Immature natural killer cell (primary cell): ENCODE data around the gene CXCL17. TPM values are rescaled to one million over a fixed set of nuclear protein-coding genes. Genes with fewer than 3 reads are reported as not detected.

Experiments
- DNase-seq, 3 donors: peaks; one replicate each; pipeline ENCODE4 v3.0.0; 2022; ENCODE audit warnings: mixed read lengths in 1 of 3
- H3K27ac Mint-ChIP-seq, 6 donors: one replicate each; pipeline ENCODE4 v1.8.0; 2020; ENCODE audit warnings: mixed read lengths in 6 of 6, mild to moderate bottlenecking in 5 of 6, inconsistent platforms in 4 of 6, moderate library complexity in 3 of 6
- H3K27me3 Mint-ChIP-seq, 3 donors: one replicate each; pipeline ENCODE4 v1.8.0; 2020 to 2021; ENCODE audit warnings: low read depth in 3 of 3, mild to moderate bottlenecking in 3 of 3, mixed read lengths in 3 of 3, moderate library complexity in 3 of 3, inconsistent platforms in 1 of 3
- H3K36me3 Mint-ChIP-seq, 3 donors: one replicate each; pipeline ENCODE4 v1.8.0; 2020; ENCODE audit warnings: mixed read lengths in 3 of 3, inconsistent platforms in 2 of 3, mild to moderate bottlenecking in 2 of 3
- H3K4me1 Mint-ChIP-seq, 2 donors: one replicate each; pipeline ENCODE4 v1.8.0; 2020; ENCODE audit warnings: inconsistent platforms in 2 of 2, mild to moderate bottlenecking in 2 of 2, mixed read lengths in 2 of 2, moderate library complexity in 1 of 2
- H3K4me3 Mint-ChIP-seq, 5 donors: one replicate each; pipeline ENCODE4 v1.8.0; 2020; ENCODE audit warnings: mild to moderate bottlenecking in 5 of 5, mixed read lengths in 5 of 5, inconsistent platforms in 3 of 5, moderate library complexity in 3 of 5
- H3K9me3 Mint-ChIP-seq, 6 donors: one replicate each; pipeline ENCODE4 v1.8.0; 2020; ENCODE audit warnings: mild to moderate bottlenecking in 6 of 6, mixed read lengths in 6 of 6, inconsistent platforms in 4 of 6, moderate library complexity in 3 of 6
- polyA plus RNA-seq, 3 donors: library from polyadenylated mRNA; unstranded; fragments of 300-500 nt; fragmentation: Illumina TruSeq; gene quantifications; one replicate each; pipeline ENCODE4 v1.2.3, GENCODE V29; 2021

CXCL17 gene
- polyA plus RNA-seq, 3 donors from 2014 or later: not detected

DNA sequence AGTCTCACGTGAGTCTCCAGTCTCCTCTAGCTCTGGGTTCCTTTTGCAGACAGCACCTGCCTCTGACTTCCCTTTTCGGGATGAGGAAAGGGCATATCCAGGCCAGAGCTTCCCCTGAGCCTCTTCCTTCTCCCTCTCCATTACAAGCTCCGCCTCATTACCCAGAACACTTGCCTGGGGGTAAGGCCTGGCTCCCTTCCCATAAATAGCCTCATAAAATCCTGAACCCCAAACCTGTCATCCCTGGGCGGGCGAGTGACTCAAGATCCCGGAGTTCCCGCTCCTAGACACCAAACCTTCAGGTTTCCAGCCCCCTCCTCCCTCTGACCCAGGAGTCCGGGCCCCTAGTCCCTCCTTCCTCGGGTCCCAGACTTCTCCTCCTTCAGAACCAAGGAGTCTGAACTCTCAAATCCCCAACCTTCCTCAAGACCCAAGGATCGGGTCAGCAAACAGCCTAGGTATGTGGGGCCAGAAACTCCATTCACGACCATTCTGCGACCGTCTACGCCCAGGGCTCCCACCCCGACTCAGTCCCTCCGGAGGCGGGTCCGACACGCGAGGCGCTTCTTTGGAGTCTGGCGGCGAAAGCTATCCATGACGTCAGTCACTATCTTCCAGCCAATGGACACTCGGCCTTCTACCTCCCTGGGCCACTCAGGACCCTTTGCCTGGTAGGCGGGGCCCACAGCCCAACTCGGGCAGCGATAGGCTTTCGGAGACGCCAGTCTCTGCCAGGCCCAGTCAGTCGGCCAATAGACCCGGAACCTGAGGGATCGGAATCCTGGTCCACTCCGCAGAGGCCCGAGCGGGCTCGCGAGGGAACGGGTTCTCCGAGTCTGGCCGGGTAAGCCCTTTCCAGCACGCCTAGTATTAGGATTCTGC, 46.1 kb downstream of the CXCL17 start:
- Mint-ChIP-seq H3K36me3 (peaks cover 0 to 4% (median 0%) of the 10 kb centered on the region in 3 donors), H3K4me3 (peak overlapping the region; percentile 84 to 94 (median 93)), H3K27ac (peak overlapping the region; percentile 84 to 97 (median 93)), H3K9me3 (no peaks in the 10 kb centered on the region), H3K4me1 (peaks cover 36 to 38% of the 10 kb centered on the region in 2 donors), H3K27me3 (peaks cover 0 to 12% (median 5%) of the 10 kb centered on the region in 3 donors)
- DNase-seq: peak; percentile 97 to 98 (median 98)

DNA sequence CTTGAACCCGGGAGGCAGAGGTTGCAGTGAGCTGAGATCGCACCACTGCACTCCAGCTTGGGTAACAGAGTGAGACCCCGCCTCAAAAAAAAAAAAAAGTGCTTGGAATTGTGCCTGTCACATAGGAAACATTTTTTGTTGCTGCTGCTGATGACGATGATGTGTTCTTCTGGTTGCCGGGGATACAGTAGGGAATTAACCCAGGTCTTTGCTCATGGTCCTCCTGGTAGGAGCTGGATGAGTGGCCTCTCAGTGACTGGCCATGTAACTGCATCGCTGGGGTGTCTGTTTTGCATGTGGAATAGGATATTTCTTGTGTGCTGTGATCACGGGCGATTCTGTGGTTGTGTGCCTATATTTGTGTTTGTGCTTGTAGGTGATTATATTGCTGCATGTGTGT, 48.0 kb downstream of the CXCL17 start:
- no peak overlapping the region for H3K4me3 Mint-ChIP-seq

DNA sequence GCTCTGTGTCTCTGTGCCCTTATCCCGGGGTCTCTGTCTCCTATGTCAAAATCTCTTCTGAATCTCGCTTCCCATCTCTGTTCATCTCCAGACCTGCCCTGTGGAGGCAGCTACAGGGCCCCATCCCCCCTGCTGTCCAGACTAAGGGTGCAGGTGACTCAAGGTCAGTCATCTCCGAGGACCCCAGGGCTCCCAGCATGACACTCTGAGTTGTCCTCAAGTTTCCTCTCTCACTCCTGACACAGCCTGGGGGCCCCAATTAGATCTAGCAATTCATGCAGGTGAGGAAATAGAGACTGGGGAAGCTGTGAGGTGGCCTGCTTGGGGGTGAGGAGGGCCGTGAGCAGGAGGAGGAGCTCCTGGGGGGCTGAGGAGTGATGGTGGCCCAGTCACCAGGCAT, 50.6 kb downstream of the CXCL17 start:
- Mint-ChIP-seq H3K9me3 (no peaks in the 10 kb centered on the region), H3K27me3 (peaks cover 6 to 9% (median 7%) of the 10 kb centered on the region in 3 donors), H3K4me3 (no peak overlapping the region), H3K36me3 (peaks cover 0 to 4% (median 0%) of the 10 kb centered on the region in 3 donors), H3K4me1 (peaks cover 9 to 13% of the 10 kb centered on the region in 2 donors), H3K27ac (no peak overlapping the region)
- DNase-seq: no peak

More for the DNA sequence above, 48.0 kb downstream of the CXCL17 start:
- no peaks in the 10 kb centered on the region for H3K9me3 Mint-ChIP-seq
- peaks cover 0 to 4% (median 0%) of the 10 kb centered on the region in 3 donors for H3K36me3 Mint-ChIP-seq
- no peak overlapping the region for H3K27ac Mint-ChIP-seq
- DNase-seq: no peak
- H3K27me3 Mint-ChIP-seq: peaks cover 4 to 14% (median 7%) of the 10 kb centered on the region in 3 donors
- H3K4me1 Mint-ChIP-seq: peaks cover 27 to 29% of the 10 kb centered on the region in 2 donors

DNA sequence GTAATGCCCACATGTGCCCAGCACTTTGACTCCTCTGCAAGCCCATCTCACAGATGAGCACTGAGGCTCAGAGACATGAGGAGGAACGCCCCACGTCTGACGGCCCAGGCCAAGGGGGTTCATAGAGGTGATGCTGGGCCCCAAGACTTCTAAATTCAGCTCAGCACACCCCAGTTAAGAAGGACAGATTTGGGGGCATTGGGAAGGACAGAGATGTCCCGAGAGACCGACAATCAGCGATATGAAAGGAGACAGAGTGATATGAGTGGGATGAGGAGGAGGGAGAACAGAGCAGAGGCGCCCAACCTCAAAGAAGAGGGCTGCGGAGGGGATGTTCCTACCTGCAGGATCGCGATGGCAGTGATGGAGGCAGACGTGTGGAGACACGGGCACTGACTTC, 52.8 kb downstream of the CXCL17 start, which contains the start of gene CNFN:
Gene CNFN (minus strand): TSS at position 399 of the 400 bp plus-strand sequence. CDS start 1,260 bp downstream, outside the sequence.
- peaks cover 0 to 4% (median 0%) of the 10 kb centered on the region in 3 donors for H3K36me3 Mint-ChIP-seq
- H3K27ac Mint-ChIP-seq: no peak within 1 kb of the TSS
- no peak for DNase-seq
- no peaks in the 10 kb centered on the region for H3K9me3 Mint-ChIP-seq
- peaks cover 5 to 7% of the 10 kb centered on the region in 2 donors for H3K4me1 Mint-ChIP-seq
- H3K4me3 Mint-ChIP-seq: peak within 1 kb of the TSS in 1 of 5 donors; percentile 9
- H3K27me3 Mint-ChIP-seq: peaks cover 6 to 12% (median 6%) of the 10 kb centered on the region in 3 donors

DNA sequence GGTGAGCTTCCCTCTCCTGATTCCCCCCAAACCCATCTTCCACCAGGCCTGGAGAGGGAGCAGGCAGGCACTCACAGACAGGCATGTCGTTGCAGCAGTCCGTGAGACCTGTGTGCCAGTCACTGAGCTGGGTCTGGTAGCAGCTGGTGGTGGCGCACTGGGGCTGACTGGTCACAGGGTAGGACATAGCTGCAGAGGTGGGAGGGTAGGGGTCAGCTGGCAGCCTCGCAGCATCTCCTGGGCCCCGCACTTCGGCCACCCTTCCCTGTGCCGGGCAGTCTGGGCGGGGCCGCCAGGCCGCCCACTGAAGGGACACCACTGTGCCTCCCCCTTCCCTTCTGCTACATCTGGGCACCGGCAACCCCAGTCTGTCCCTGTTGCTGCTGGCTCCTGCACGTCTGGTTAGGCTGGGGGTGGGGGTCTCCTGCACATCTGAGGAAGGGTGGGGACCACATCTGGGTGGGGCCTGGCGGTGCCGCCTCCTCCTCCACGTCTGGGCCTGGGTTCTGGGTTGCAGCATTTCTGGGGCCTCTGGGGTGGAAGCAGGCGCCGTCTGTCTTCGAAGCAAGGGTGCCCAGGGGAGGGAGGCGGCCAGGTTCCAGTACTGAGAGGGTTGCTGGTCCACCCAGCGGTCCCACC, 53.8 kb downstream of the CXCL17 start:
- no peak for DNase-seq
- peaks cover 6 to 12% (median 6%) of the 10 kb centered on the region in 3 donors for H3K27me3 Mint-ChIP-seq
- H3K4me1 Mint-ChIP-seq: peaks cover 5 to 7% of the 10 kb centered on the region in 2 donors
- no peak overlapping the region for H3K4me3 Mint-ChIP-seq
- H3K9me3 Mint-ChIP-seq: no peaks in the 10 kb centered on the region
- H3K36me3 Mint-ChIP-seq: peaks cover 0 to 4% (median 0%) of the 10 kb centered on the region in 3 donors
- H3K27ac Mint-ChIP-seq: no peak overlapping the region

DNA sequence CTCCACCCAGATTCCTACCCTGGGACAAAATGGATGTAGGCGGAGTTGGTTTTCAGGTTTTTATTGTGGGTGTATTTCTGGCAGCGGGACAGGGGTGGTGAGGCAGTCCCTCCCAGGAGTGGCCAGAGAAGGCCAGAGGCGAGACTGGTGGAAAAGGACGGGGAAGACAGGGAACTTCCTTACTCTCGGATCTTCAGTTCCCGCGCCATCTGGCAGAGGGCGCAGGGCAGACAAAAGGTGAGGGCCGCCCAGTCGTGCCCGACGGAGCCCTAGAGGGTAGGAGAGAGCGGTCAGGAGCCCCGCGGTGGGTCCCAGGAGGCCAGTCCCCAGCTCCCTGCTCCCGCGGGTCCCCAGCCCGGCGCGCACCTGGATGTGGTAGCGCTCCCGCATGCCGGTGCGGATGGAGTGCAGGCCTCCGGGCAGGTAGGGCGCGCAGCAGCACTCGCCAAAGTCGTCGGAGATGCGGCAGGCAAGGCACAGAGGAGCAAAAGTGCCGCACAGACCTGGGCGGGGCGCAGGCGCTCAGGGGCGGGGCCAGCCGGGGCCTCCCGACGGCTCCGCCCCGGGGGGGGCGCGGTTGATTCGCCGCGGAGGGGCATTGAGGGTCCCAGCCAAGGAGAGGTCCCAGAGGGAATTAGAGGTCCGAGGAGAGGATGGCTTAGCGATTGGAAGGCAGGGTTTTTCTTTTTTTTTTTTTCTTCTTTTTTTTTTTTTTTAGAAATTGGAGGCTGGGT, 55.6 kb downstream of the CXCL17 start:
- peaks cover 5 to 7% of the 10 kb centered on the region in 2 donors for H3K4me1 Mint-ChIP-seq

DNA sequence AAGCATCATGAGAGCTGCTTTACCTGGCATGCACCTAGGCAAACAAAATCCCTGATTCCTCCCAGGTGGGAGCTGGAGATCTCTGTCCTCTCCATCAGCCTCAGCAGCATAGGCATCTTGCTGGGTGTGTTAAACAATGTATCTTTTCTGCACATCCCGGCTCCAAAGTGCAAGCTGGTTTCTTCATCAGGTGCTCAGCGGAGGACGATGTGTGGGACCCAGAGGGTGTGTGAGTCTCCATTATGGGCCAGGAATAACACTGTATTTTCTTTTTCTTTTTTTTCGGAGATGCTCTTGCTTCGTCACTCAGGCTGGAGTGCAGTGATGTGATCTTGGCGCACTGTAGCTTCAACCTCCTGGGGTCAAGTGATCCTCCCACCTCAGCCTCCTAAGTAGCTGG, 62.6 kb downstream of the CXCL17 start:
- DNase-seq: no peak
- no peak overlapping the region for H3K27ac Mint-ChIP-seq
- H3K4me1 Mint-ChIP-seq: no peaks in the 10 kb centered on the region
- H3K36me3 Mint-ChIP-seq: no peaks in the 10 kb centered on the region
- no peaks in the 10 kb centered on the region for H3K9me3 Mint-ChIP-seq
- no peak overlapping the region for H3K4me3 Mint-ChIP-seq
- H3K27me3 Mint-ChIP-seq: peaks cover 0 to 24% (median 2%) of the 10 kb centered on the region in 3 donors

More for the DNA sequence above, 55.6 kb downstream of the CXCL17 start:
- peak overlapping the region in 2 of 6 donors; percentile 53 to 54 for H3K27ac Mint-ChIP-seq
- H3K9me3 Mint-ChIP-seq: no peaks in the 10 kb centered on the region
- peaks cover 0 to 4% (median 0%) of the 10 kb centered on the region in 3 donors for H3K36me3 Mint-ChIP-seq
- H3K4me3 Mint-ChIP-seq: peak overlapping the region; percentile 41 to 89 (median 76)
- DNase-seq: peak; percentile 55 to 61 (median 58)
- peaks cover 6 to 23% (median 6%) of the 10 kb centered on the region in 3 donors for H3K27me3 Mint-ChIP-seq

Other genes with a start within 250 kb of the CXCL17 start
- gene DEDD2, start 225.3 kb downstream of the CXCL17 start, polyA plus RNA-seq: 100 to 1,000 TPM; 154 to 261 (median 173) TPM
- 1 to 10 TPM; 2.9 to 9.1 (median 5.2) TPM for gene ZNF526, start 222.6 kb downstream of the CXCL17 start, polyA plus RNA-seq
- 10 to 100 TPM; 14.2 to 28.3 (median 22.3) TPM for gene GSK3A, start 200.3 kb downstream of the CXCL17 start, polyA plus RNA-seq
- gene ERF, start 187.8 kb downstream of the CXCL17 start, polyA plus RNA-seq: 1 to 10 TPM in 2 of 3 donors, under 1 TPM in 1; 0.24 to 3.4 (median 2.3) TPM
- 1 to 10 TPM in 1 of 3 donors, under 1 TPM in 1, not detected in 1; 0.52 to 2.9 TPM for gene CIC, start 173.7 kb downstream of the CXCL17 start, polyA plus RNA-seq
- under 1 TPM in 1 of 3 donors, not detected in 2; 0.16 TPM for gene PRR19, start 140.8 kb downstream of the CXCL17 start, polyA plus RNA-seq
- gene PAFAH1B3, start 140.3 kb downstream of the CXCL17 start, polyA plus RNA-seq: 10 to 100 TPM; 17.4 to 27.3 (median 26.0) TPM
- not detected for gene TMEM145, start 129.6 kb downstream of the CXCL17 start, polyA plus RNA-seq
- under 1 TPM in 2 of 3 donors, not detected in 1; 0.12 to 0.56 TPM for gene MEGF8, start 117.3 kb downstream of the CXCL17 start, polyA plus RNA-seq
- gene CNFN, start 52.6 kb downstream of the CXCL17 start, polyA plus RNA-seq: 1 to 10 TPM in 2 of 3 donors, not detected in 1; 3.3 to 7.1 TPM
- gene LIPE, start 15.6 kb downstream of the CXCL17 start, polyA plus RNA-seq: 1 to 10 TPM; 1.9 to 3.9 (median 2.3) TPM
- not detected for gene CEACAM1, start 85.5 kb upstream of the CXCL17 start, polyA plus RNA-seq
- gene CEACAM8, start 152.0 kb upstream of the CXCL17 start, polyA plus RNA-seq: not detected